GM15510 (cell line): ENCODE results near the gene SOX2.

Experiments used
- POLR2A ChIP-seq: IDR thresholded peaks from 3 replicates; pipeline ENCODE4 v1.6.1; 2011; ENCODE audit warnings: borderline replicate concordance; ENCODE audit not compliant: insufficient read length; ENCODE audit errors: extremely low read depth

Gene SOX2

GRCh38 chr3:181757694-181758306 is 46.1 kb downstream of the SOX2 start:
- TF ChIP-seq POLR2A = no peak

DNA sequence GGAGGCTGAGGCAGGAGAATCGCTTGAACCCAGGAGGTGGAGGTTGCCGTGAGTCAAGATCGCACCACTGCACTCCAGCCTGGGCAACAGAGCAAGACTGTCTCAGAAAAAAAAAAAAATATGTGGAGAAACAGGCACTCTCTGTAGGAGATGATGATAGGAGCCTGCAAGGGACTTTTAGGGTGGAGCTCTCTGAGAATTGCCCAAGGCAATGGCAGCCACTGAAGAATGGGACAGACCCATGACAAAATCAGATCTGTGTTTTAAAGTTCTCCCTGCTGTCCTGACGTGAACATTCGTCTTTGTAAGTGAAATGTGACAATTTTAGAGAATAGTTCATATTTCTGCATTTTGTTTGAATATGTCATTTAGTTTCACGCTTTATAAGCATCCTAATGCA is 50.2 kb downstream of the SOX2 start:
- TF ChIP-seq POLR2A = no peak
